Activated T-cell treated with anti-CD3 and anti-CD28 coated beads, Interleukin-2, amount 50 U/mL, for 72 hours (primary cell): ENCODE measurements around the gene NUF2. TPM values are rescaled to one million over a fixed set of nuclear protein-coding genes. Genes with fewer than 3 reads are reported as not detected.
"Not testable (repeated sequence)": the region's sequence is repeated elsewhere in the genome, so short reads cannot be mapped to it uniquely, and the experiment has no call there.

Experiments used
- ATAC-seq, 2 donors: fragments of 150-1000 bp; cut with Tn5 transposase; replicated peaks in 1 of 2; 2 replicates each; pipeline ENCODE4 v1.10.0; 2021; ENCODE audit warnings: moderate library complexity in 2 of 2, mild to moderate bottlenecking in 1 of 2
- DNase-seq, 2 donors: peaks; one replicate each; pipeline ENCODE4 v3.0.0; 2021 to 2022; ENCODE audit warnings: mixed read lengths in 1 of 2
- H3K27ac Mint-ChIP-seq: one replicate; pipeline ENCODE4 v1.8.0; 2022; ENCODE audit warnings: mild to moderate bottlenecking, moderate library complexity, mixed read lengths
- H3K27me3 Mint-ChIP-seq: one replicate; pipeline ENCODE4 v1.8.0; 2022; ENCODE audit warnings: low read depth, mixed read lengths
- H3K36me3 Mint-ChIP-seq, 2 donors: one replicate each; pipeline ENCODE4 v1.8.0; 2022; ENCODE audit warnings: mixed read lengths in 2 of 2, mild to moderate bottlenecking in 1 of 2; ENCODE audit not compliant: insufficient read depth in 2 of 2
- H3K4me1 Mint-ChIP-seq: one replicate; pipeline ENCODE4 v1.8.0; 2022; ENCODE audit warnings: low read depth, mixed read lengths
- H3K4me3 Mint-ChIP-seq, 2 donors: one replicate each; pipeline ENCODE4 v1.8.0; 2022; ENCODE audit warnings: mild to moderate bottlenecking in 2 of 2, mixed read lengths in 2 of 2, moderate library complexity in 2 of 2
- H3K9me3 Mint-ChIP-seq, 2 donors: one replicate each; pipeline ENCODE4 v1.8.0; 2022; ENCODE audit warnings: mixed read lengths in 2 of 2
- total RNA-seq, 2 donors: library from RNA; stranded (reverse); gene quantifications; one replicate each; pipeline ENCODE4 v1.2.3, GENCODE V29; 2022

NUF2 gene
- total RNA-seq, 2 donors from 2014 or later: 56.5 to 59.6 TPM

DNA sequence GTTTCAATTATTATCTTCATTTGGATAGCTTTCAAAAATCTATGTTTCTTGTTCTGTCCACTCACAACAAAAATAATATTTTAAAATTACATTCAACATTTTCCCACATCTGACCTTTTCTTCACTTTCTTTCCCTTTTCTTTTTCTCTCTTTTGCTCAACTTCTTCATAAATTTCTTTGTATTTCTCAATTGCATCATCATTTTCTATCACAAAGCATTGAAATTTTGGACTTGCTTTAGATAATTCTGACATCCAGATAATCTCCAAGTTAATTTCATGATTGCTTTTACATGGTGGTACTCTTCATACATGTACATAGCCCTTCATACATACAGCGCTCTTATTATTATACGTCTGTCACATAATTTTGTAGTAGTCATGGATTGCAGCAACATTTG, 30.2 kb downstream of the NUF2 start:
- ATAC-seq: no peak
- H3K4me1 Mint-ChIP-seq: no peaks in the 10 kb centered on the region
- DNase-seq: no peak
- H3K4me3 Mint-ChIP-seq: no peak overlapping the region
- H3K27me3 Mint-ChIP-seq: no peaks in the 10 kb centered on the region
- peaks cover 14 to 32% of the 10 kb centered on the region in 2 donors for H3K36me3 Mint-ChIP-seq
- H3K9me3 Mint-ChIP-seq: no peaks in the 10 kb centered on the region
- no peak overlapping the region for H3K27ac Mint-ChIP-seq

DNA sequence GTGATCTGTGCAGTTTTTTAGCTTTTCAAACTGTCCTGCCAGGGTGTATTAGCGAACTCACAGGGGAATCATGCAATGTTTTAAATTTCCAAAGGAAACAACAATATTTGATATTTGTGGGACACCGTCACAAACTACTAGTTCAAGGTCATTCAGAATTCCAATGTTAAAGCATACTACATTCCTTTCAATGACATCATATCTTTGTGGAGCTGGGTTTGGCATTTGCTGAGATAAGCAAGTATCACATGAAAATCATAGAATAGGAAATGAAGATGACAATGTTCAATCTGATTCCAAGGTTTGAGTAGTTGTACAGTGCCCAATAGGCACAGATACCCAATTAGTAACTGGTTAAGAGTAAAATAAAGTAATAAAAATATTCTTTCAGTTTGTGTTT, 35.6 kb downstream of the NUF2 start:
- ATAC-seq (no peak), DNase-seq (no peak)
- Mint-ChIP-seq H3K4me1 (no peaks in the 10 kb centered on the region), H3K27me3 (peaks cover 4% of the 10 kb centered on the region), H3K36me3 (peaks cover 2 to 5% of the 10 kb centered on the region in 2 donors), H3K4me3 (no peak overlapping the region), H3K9me3 (no peaks in the 10 kb centered on the region), H3K27ac (no peak overlapping the region)

DNA sequence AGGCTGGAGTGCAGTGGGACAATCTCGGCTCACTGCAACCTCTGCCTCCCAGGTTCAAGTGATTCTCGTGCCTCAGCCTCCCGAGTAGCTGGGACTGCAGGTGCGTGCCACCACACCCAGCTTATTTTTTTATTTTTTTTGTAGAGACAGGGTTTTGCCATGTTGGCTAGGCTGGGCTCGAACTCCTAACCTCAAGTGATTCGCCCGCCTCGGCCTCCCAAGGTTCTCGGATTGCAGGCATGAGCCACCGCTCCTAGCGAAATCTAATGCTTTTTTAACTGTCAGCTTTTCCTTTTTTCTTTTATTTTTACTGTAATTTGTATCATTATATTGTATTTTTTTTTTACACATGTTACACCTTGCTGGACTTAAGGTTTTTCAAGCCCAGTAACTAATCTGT, 36.4 kb downstream of the NUF2 start:
- H3K27ac Mint-ChIP-seq, H3K4me1 Mint-ChIP-seq, H3K4me3 Mint-ChIP-seq, H3K36me3 Mint-ChIP-seq, DNase-seq, ATAC-seq, H3K9me3 Mint-ChIP-seq: not testable (repeated sequence)
- peaks cover 11% of the 10 kb centered on the region for H3K27me3 Mint-ChIP-seq

DNA sequence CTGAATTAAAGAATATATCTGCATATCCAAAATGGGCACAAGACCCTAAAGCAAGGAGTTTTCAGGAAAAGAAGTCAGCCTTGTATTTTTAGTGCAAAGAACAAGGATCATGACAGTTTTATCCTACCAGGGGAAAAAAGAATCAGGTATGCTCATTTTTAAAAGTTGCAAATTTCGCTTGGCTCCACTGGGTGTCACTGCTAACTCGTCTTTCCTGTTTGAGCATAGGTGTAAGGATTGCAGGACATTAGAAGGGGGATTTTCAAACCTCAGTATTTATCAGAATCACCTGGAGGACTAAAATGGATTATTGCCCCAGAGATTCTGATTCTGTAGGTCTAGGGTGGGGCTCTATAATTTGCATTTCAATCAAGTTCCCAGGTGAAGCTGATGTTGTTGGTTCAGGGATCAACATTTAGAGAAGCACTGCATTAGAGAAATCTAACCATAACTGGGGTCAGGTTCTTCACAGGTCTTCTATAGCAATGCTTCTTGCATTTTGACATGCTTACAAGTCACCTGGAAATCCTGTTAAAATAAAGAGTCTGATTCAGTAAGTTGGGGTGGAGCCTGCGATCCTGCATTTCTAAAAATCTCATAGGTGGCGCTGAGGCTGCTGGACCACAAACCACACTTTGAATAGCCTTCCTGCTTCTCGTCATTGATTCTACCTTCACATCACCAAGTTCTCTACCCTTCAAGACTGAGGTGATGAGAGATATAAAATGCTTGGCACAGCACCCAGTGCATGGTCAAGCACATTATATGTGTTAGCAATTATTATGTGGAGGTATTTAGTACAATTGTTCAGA, 39.6 kb downstream of the NUF2 start:
- H3K4me1 Mint-ChIP-seq: no peaks in the 10 kb centered on the region
- H3K27ac Mint-ChIP-seq: no peak overlapping the region
- H3K9me3 Mint-ChIP-seq: no peaks in the 10 kb centered on the region
- H3K27me3 Mint-ChIP-seq: peaks cover 11% of the 10 kb centered on the region
- DNase-seq (no peak), ATAC-seq (peak in 1 of 2 donors; percentile 33)
- H3K36me3 Mint-ChIP-seq: peaks cover 0 to 5% of the 10 kb centered on the region in 2 donors
- H3K4me3 Mint-ChIP-seq: no peak overlapping the region

DNA sequence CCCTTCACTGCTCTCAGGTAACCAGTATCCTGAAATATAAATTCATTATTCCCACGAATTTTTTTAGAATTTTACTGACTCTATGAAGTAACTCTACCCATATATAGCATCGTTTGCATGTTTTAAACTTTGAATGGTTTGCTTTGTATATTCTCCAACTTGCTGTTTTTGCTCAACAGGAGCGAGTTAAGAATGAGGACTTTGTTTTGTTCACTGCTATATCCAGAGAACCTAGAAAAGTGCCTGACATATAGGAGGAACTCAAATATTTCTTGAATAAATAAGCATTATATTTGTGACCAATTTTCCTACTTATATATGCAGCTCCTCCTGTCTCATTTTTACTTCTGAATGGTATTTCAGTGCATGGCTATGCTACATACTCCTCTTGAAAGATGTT, 43.4 kb downstream of the NUF2 start:
- DNase-seq: no peak
- H3K4me1 Mint-ChIP-seq: no peaks in the 10 kb centered on the region
- peaks cover 11% of the 10 kb centered on the region for H3K27me3 Mint-ChIP-seq
- no peak overlapping the region for H3K4me3 Mint-ChIP-seq
- H3K36me3 Mint-ChIP-seq: no peaks in the 10 kb centered on the region
- no peak for ATAC-seq
- H3K27ac Mint-ChIP-seq: no peak overlapping the region
- no peaks in the 10 kb centered on the region for H3K9me3 Mint-ChIP-seq

GRCh38 chr1:163366555-163366954, 44.8 kb downstream of the NUF2 start:
- H3K27ac Mint-ChIP-seq: no peak overlapping the region
- no peak overlapping the region for H3K4me3 Mint-ChIP-seq
- DNase-seq: no peak
- H3K9me3 Mint-ChIP-seq: no peaks in the 10 kb centered on the region
- no peaks in the 10 kb centered on the region for H3K36me3 Mint-ChIP-seq
- no peaks in the 10 kb centered on the region for H3K4me1 Mint-ChIP-seq
- ATAC-seq: no peak
- H3K27me3 Mint-ChIP-seq: peaks cover 11% of the 10 kb centered on the region

- no peak for DNase-seq
- no peaks in the 10 kb centered on the region for H3K36me3 Mint-ChIP-seq
- ATAC-seq: no peak
- H3K27me3 Mint-ChIP-seq: peaks cover 4% of the 10 kb centered on the region
- no peak overlapping the region for H3K4me3 Mint-ChIP-seq
- H3K9me3 Mint-ChIP-seq: no peaks in the 10 kb centered on the region
- no peaks in the 10 kb centered on the region for H3K4me1 Mint-ChIP-seq
- H3K27ac Mint-ChIP-seq: no peak overlapping the region
Measured at GRCh38 chr1:163367721-163368120, 46.0 kb downstream of the NUF2 start.

DNA sequence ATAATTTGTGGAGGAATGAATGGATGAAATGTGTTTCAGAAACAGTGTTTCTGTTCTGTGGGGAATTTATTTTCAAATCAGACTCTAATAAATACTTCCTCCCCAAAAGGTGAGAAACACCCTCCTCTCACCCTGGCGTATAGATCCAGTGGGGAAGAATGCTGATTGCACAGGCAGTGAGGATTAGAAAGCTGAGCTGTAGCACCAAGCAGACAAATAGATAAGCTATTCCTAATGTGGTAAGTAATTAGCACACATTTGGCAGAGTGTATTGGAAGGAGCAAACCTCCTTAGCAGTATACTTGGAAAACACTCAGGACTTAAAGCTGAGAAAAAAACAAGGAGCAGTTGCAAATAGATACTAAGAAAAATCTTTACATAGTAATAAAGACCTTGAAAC, 50.8 kb downstream of the NUF2 start:
- Mint-ChIP-seq H3K27me3 (peaks cover 6% of the 10 kb centered on the region), H3K4me1 (no peaks in the 10 kb centered on the region), H3K27ac (no peak overlapping the region), H3K4me3 (no peak overlapping the region), H3K9me3 (no peaks in the 10 kb centered on the region), H3K36me3 (no peaks in the 10 kb centered on the region)
- ATAC-seq: no peak
- DNase-seq: no peak

DNA sequence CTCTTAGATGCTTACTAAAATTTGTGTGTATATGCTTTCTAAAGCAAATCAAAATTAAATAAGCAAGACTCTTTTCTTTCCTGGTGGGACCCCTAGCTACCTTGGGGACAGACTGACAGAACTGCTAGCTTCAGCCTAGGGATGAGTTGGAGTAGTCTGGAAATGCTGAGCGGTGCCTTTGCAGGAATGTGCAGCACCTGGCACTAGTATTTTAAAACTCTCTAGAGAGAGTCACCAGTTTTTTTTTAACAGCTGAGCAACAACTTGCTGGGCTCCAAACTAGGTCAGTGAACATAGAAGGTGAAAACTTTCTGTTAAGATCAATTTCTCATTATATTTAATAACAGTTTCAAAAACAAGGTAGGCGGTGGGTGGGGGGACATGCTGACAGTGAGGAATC, 56.8 kb downstream of the NUF2 start:
- no peak overlapping the region for H3K4me3 Mint-ChIP-seq
- H3K27ac Mint-ChIP-seq: no peak overlapping the region
- H3K27me3 Mint-ChIP-seq: peaks cover 6% of the 10 kb centered on the region
- H3K9me3 Mint-ChIP-seq: no peaks in the 10 kb centered on the region
- H3K36me3 Mint-ChIP-seq: no peaks in the 10 kb centered on the region
- ATAC-seq: no peak
- DNase-seq: no peak
- no peaks in the 10 kb centered on the region for H3K4me1 Mint-ChIP-seq

GRCh38 chr1:163379801-163380200, 58.0 kb downstream of the NUF2 start:
- H3K36me3 Mint-ChIP-seq: no peaks in the 10 kb centered on the region
- ATAC-seq (no peak), DNase-seq (no peak)
- H3K9me3 Mint-ChIP-seq: no peaks in the 10 kb centered on the region
- no peak overlapping the region for H3K4me3 Mint-ChIP-seq
- no peaks in the 10 kb centered on the region for H3K27me3 Mint-ChIP-seq
- no peaks in the 10 kb centered on the region for H3K4me1 Mint-ChIP-seq
- H3K27ac Mint-ChIP-seq: no peak overlapping the region

DNA sequence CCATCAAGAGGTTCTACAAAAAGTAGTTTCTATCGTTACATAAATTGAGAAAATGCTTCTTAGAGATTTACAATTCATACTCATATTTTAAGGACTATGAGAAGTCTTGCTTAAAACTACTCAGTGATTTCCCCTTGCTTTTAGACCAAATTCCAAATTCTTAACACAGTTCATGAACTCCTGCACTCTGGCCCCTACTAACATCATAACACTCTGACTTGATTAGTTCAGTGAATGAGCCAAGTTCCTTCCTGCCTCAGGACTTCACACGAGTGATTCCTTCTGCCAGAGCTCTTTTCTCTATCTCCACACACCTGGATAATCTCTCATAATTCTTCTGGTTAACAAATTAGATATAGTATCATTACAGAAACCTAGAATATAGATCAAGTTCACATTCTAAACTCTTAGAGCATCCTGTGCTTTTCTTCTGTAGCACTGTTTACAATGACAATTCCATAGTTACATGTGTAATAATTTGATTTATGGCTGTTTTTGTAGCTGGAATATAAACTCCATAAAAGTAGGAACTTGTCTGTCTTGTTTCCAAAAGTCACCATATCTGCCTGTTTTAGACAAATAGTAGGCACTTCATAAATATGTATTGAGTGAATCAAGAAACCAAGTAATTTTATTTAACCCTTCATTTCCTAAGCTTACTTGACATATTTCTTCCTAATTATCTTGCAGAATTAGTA, 59.9 kb downstream of the NUF2 start:
- Mint-ChIP-seq H3K36me3 (no peaks in the 10 kb centered on the region), H3K27ac (no peak overlapping the region), H3K4me1 (no peaks in the 10 kb centered on the region), H3K27me3 (no peaks in the 10 kb centered on the region), H3K9me3 (no peaks in the 10 kb centered on the region), H3K4me3 (no peak overlapping the region)
- ATAC-seq (no peak), DNase-seq (no peak)

DNA sequence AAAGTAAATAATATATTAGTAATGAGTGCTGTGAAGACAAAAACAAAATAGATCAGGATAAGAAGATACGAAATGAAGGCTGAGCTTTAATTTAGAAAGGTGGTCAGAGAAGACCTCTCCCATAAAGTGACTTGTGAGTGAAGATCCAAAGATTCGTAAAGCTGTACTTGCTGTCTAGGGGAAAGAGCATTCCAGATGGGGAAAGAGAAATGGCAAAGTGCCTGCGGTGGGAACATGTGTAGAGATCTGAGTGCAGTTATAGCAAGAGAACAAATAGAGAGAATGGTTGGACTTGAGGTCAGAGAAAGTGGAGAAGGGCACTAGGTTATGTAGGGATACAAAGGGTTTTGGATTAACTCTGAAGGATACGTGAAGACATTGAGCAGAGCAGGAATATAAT, 60.6 kb downstream of the NUF2 start:
- Mint-ChIP-seq H3K4me3 (no peak overlapping the region), H3K4me1 (no peaks in the 10 kb centered on the region), H3K36me3 (no peaks in the 10 kb centered on the region), H3K27me3 (no peaks in the 10 kb centered on the region), H3K27ac (no peak overlapping the region), H3K9me3 (no peaks in the 10 kb centered on the region)
- no peak for DNase-seq
- no peak for ATAC-seq

GRCh38 chr1:163387146-163387545, 65.4 kb downstream of the NUF2 start:
- Mint-ChIP-seq H3K36me3 (no peaks in the 10 kb centered on the region), H3K9me3 (no peaks in the 10 kb centered on the region), H3K27ac (no peak overlapping the region), H3K27me3 (peaks cover 6% of the 10 kb centered on the region), H3K4me3 (no peak overlapping the region), H3K4me1 (no peaks in the 10 kb centered on the region)
- ATAC-seq: no peak
- no peak for DNase-seq

GRCh38 chr1:163388970-163389369, 67.2 kb downstream of the NUF2 start:
- peaks cover 9% of the 10 kb centered on the region for H3K27me3 Mint-ChIP-seq
- no peaks in the 10 kb centered on the region for H3K36me3 Mint-ChIP-seq
- no peak overlapping the region for H3K4me3 Mint-ChIP-seq
- no peaks in the 10 kb centered on the region for H3K4me1 Mint-ChIP-seq
- no peak for ATAC-seq
- no peaks in the 10 kb centered on the region for H3K9me3 Mint-ChIP-seq
- DNase-seq: no peak
- no peak overlapping the region for H3K27ac Mint-ChIP-seq
